ENCODE measurements around the gene OSM.
"Not testable (repeated sequence)": the region's sequence is repeated elsewhere in the genome, so short reads cannot be mapped to it uniquely, and the experiment has no call there.

The OSM gene

GRCh38 chr22:30217698-30218560, 48.7 kb downstream of the OSM start:
- no peaks in the 10 kb centered on the region for H3K36me3 ChIP-seq (replicated peaks; ENCODE audit: low read depth, low read length)
- no peak overlapping the region for H3K4me2 ChIP-seq (ENCODE audit: low read length)
- no peak overlapping the region for H2AFZ ChIP-seq (ENCODE audit: low read depth, low read length)
- no peak overlapping the region for H3K9ac ChIP-seq (ENCODE audit: low read length)
- H3K27ac ChIP-seq (ENCODE audit: low read length), result no peak overlapping the region
- H3K9me3 ChIP-seq (ENCODE audit: insufficient read depth, low read length), result no peaks in the 10 kb centered on the region
- peaks cover 22% of the 10 kb centered on the region for H3K4me1 ChIP-seq (ENCODE audit: low read length)
- H3K79me2 ChIP-seq (ENCODE audit: low read length), result no peaks in the 10 kb centered on the region
- H4K20me1 ChIP-seq (ENCODE audit: insufficient read depth, low read length), result no peaks in the 10 kb centered on the region
- peaks cover 48% of the 10 kb centered on the region for H3K27me3 ChIP-seq (ENCODE audit: low read depth, low read length)
- H3K4me3 ChIP-seq (ENCODE audit: low read length), result no peak overlapping the region
- TF ChIP-seq EZH2phosphoT487 (IDR thresholded peaks at IDR 0.05; ENCODE audit: low read depth) (no peak), CTCF (IDR thresholded peaks at IDR 0.05; ENCODE audit: low read depth, low read length) (no peak)

GRCh38 chr22:30216710-30217109, 49.9 kb downstream of the OSM start:
- Histone ChIP-seq H3K79me2 (ENCODE audit: low read length) (no peaks in the 10 kb centered on the region), H3K4me3 (ENCODE audit: low read length) (no peak overlapping the region), H3K4me1 (ENCODE audit: low read length) (peaks cover 22% of the 10 kb centered on the region), H3K36me3 (replicated peaks; ENCODE audit: low read depth, low read length) (no peaks in the 10 kb centered on the region), H3K27ac (ENCODE audit: low read length) (no peak overlapping the region), H4K20me1 (ENCODE audit: insufficient read depth, low read length) (no peaks in the 10 kb centered on the region), H3K9me3 (ENCODE audit: insufficient read depth, low read length) (no peaks in the 10 kb centered on the region), H3K27me3 (ENCODE audit: low read depth, low read length) (peaks cover 45% of the 10 kb centered on the region), H3K9ac (ENCODE audit: low read length) (no peak overlapping the region), H2AFZ (ENCODE audit: low read depth, low read length) (no peak overlapping the region), H3K4me2 (ENCODE audit: low read length) (no peak overlapping the region)
- no peak for TF ChIP-seq CTCF (IDR thresholded peaks at IDR 0.05; ENCODE audit: low read depth, low read length)
- TF ChIP-seq EZH2phosphoT487 (IDR thresholded peaks at IDR 0.05; ENCODE audit: low read depth), result no peak

- H3K27ac ChIP-seq (ENCODE audit: low read length); H3K4me3 ChIP-seq (ENCODE audit: low read length); H3K79me2 ChIP-seq (ENCODE audit: low read length); H3K9ac ChIP-seq (ENCODE audit: low read length); H3K36me3 ChIP-seq (replicated peaks; ENCODE audit: low read depth, low read length); H3K9me3 ChIP-seq (ENCODE audit: insufficient read depth, low read length); H4K20me1 ChIP-seq (ENCODE audit: insufficient read depth, low read length); H2AFZ ChIP-seq (ENCODE audit: low read depth, low read length); H3K4me2 ChIP-seq (ENCODE audit: low read length): not testable (repeated sequence)
- peaks cover 42% of the 10 kb centered on the region for H3K27me3 ChIP-seq (ENCODE audit: low read depth, low read length)
- H3K4me1 ChIP-seq (ENCODE audit: low read length), result peaks cover 18% of the 10 kb centered on the region
Observed at GRCh38 chr22:30216272-30216671, 50.4 kb downstream of the OSM start.

- no peak for TF ChIP-seq CTCF (IDR thresholded peaks at IDR 0.05; ENCODE audit: low read depth, low read length)
- Histone ChIP-seq H3K9ac (ENCODE audit: low read length) (no peak overlapping the region), H3K36me3 (replicated peaks; ENCODE audit: low read depth, low read length) (no peaks in the 10 kb centered on the region), H3K27ac (ENCODE audit: low read length) (no peak overlapping the region), H2AFZ (ENCODE audit: low read depth, low read length) (no peak overlapping the region), H3K4me1 (ENCODE audit: low read length) (peaks cover 6% of the 10 kb centered on the region), H3K79me2 (ENCODE audit: low read length) (no peaks in the 10 kb centered on the region), H3K4me2 (ENCODE audit: low read length) (no peak overlapping the region), H3K4me3 (ENCODE audit: low read length) (no peak overlapping the region), H3K9me3 (ENCODE audit: insufficient read depth, low read length) (no peaks in the 10 kb centered on the region), H4K20me1 (ENCODE audit: insufficient read depth, low read length) (no peaks in the 10 kb centered on the region), H3K27me3 (ENCODE audit: low read depth, low read length) (peaks cover 33% of the 10 kb centered on the region)
Observed at GRCh38 chr22:30214703-30215407, 51.8 kb downstream of the OSM start.

Data from OCI-LY3 (cell line).